ENCODE measurements around the gene SLC45A3. TPM values are rescaled to one million over a fixed set of nuclear protein-coding genes. Genes with fewer than 3 reads are reported as not detected.

Gene SLC45A3
- polyA plus RNA-seq, 1 donor from 2014 or later = 0.53 TPM

DNA sequence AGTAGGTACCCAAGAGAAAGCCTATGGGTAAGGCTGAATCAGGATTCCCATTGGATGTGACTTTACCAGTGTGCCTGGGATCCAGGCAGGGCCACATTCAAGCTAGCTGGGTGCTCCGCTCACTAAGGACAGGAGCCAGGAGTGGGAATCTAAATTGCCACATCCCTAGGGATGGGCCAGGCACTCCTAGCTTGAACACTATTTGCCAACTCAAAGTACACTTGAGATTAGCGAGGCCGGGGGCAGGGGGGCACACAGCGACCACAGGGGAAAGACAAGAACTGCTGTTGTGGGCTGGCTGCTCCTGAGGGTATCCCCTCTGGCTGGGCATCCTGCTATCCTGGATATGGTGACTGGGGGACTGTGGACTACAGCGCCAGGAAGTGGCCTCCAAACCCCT is 4.3 kb downstream of the SLC45A3 start:
- Histone ChIP-seq H2AFZ (ENCODE audit: low read depth, low read length) (no peak overlapping the region), H3K4me3 (ENCODE audit: low read length) (no peak overlapping the region)

GRCh38 chr1:205675247-205675646 is 5.1 kb downstream of the SLC45A3 start:
- peaks cover 7% of the 10 kb centered on the region for H3K27me3 ChIP-seq (ENCODE audit: insufficient read depth, low read depth, low read length)
- no peak overlapping the region for H3K9ac ChIP-seq (ENCODE audit: low read length)
- H3F3A ChIP-seq (ENCODE audit: insufficient read depth, low read length, poor library complexity, severe bottlenecking) = peaks cover 2% of the 10 kb centered on the region
- no peaks in the 10 kb centered on the region for H3K36me3 ChIP-seq (ENCODE audit: insufficient read depth, low read length)
- H3K4me3 ChIP-seq (ENCODE audit: low read length) = no peak overlapping the region
- H3K9me3 ChIP-seq (ENCODE audit: low read length) = no peaks in the 10 kb centered on the region
- no peak overlapping the region for H3K4me2 ChIP-seq (ENCODE audit: low read length)
- no peaks in the 10 kb centered on the region for H4K20me1 ChIP-seq (ENCODE audit: insufficient read depth)
- peaks cover 3% of the 10 kb centered on the region for H3K79me2 ChIP-seq (replicated peaks; ENCODE audit: insufficient read depth, low read length)
- H3K27ac ChIP-seq (ENCODE audit: low read length) = no peak overlapping the region
- no peaks in the 10 kb centered on the region for H3K9me2 ChIP-seq (ENCODE audit: insufficient read depth, low read length)
- H2AFZ ChIP-seq (ENCODE audit: low read depth, low read length) = no peak overlapping the region
- TF ChIP-seq EP300 (conservative IDR thresholded peaks at IDR 0.05; ENCODE audit: poor library complexity, severe bottlenecking) (no peak), EZH2 (IDR thresholded peaks at IDR 0.05; ENCODE audit: borderline replicate concordance, insufficient read depth, low read length, poor library complexity, severe bottlenecking) (no peak), CTCF (IDR thresholded peaks at IDR 0.05; ENCODE audit: poor library complexity, severe bottlenecking) (no peak), SMC3 (conservative IDR thresholded peaks at IDR 0.05; ENCODE audit: poor library complexity) (no peak), POLR2AphosphoS5 (IDR thresholded peaks at IDR 0.05) (no peak), REST (IDR thresholded peaks at IDR 0.05; ENCODE audit: borderline replicate concordance) (no peak), TAF1 (IDR thresholded peaks at IDR 0.05; ENCODE audit: low read depth) (no peak)

More for the DNA sequence above, 4.3 kb downstream of the SLC45A3 start:
- no peaks in the 10 kb centered on the region for H3K36me3 ChIP-seq (ENCODE audit: insufficient read depth, low read length)
- no peaks in the 10 kb centered on the region for H3K9me2 ChIP-seq (ENCODE audit: insufficient read depth, low read length)
- H3K79me2 ChIP-seq (replicated peaks; ENCODE audit: insufficient read depth, low read length) = peaks cover 3% of the 10 kb centered on the region
- H3F3A ChIP-seq (ENCODE audit: insufficient read depth, low read length, poor library complexity, severe bottlenecking) = no peaks in the 10 kb centered on the region
- H3K4me2 ChIP-seq (ENCODE audit: low read length) = no peak overlapping the region
- no peak overlapping the region for H3K27ac ChIP-seq (ENCODE audit: low read length)
- no peak overlapping the region for H3K9ac ChIP-seq (ENCODE audit: low read length)
- peaks cover 7% of the 10 kb centered on the region for H3K27me3 ChIP-seq (ENCODE audit: insufficient read depth, low read depth, low read length)
- TF ChIP-seq MXI1 (conservative IDR thresholded peaks at IDR 0.05; ENCODE audit: poor library complexity, severe bottlenecking) (no peak), SMC3 (conservative IDR thresholded peaks at IDR 0.05; ENCODE audit: poor library complexity) (no peak), POLR2AphosphoS5 (IDR thresholded peaks at IDR 0.05) (no peak), REST (IDR thresholded peaks at IDR 0.05; ENCODE audit: borderline replicate concordance) (no peak), EZH2 (IDR thresholded peaks at IDR 0.05; ENCODE audit: borderline replicate concordance, insufficient read depth, low read length, poor library complexity, severe bottlenecking) (no peak), CTCF (IDR thresholded peaks at IDR 0.05; ENCODE audit: poor library complexity, severe bottlenecking) (no peak)
- no peaks in the 10 kb centered on the region for H4K20me1 ChIP-seq (ENCODE audit: insufficient read depth)
- no peaks in the 10 kb centered on the region for H3K9me3 ChIP-seq (ENCODE audit: low read length)
